OCI-LY1 (cell line): ENCODE measurements around the gene AASS.

Experiments used
- H2AFZ ChIP-seq: fragments of 200-600 bp; sonication (generic), shearing (Covaris generic); 2 replicates; pipeline ENCODE4 v1.6.0; 2014; ENCODE audit warnings: antibody characterized with exemption, mild to moderate bottlenecking, low read length
- H3F3A ChIP-seq: fragments of 200-600 bp; sonication (generic), shearing (Covaris generic); 2 replicates; pipeline ENCODE4 v1.6.0; 2014; ENCODE audit warnings: mild to moderate bottlenecking, antibody characterized with exemption, low read length, moderate library complexity; ENCODE audit not compliant: insufficient read depth
- H3K27ac ChIP-seq: fragments of 200-600 bp; sonication (generic); 2 replicates; pipeline ENCODE4 v1.5.1; 2014; ENCODE audit warnings: low read length, mixed run types, mild to moderate bottlenecking, low read depth; ENCODE audit not compliant: poor library complexity, severe bottlenecking
- H3K27me3 ChIP-seq: fragments of 200-600 bp; sonication (generic); 2 replicates; pipeline ENCODE4 v1.6.0; 2014; ENCODE audit warnings: antibody characterized with exemption, mild to moderate bottlenecking, low read length, moderate library complexity; ENCODE audit not compliant: insufficient read depth
- H3K36me3 ChIP-seq: fragments of 200-600 bp; sonication (generic); 2 replicates; pipeline ENCODE4 v1.6.1; 2014; ENCODE audit warnings: mild to moderate bottlenecking, antibody characterized with exemption, low read length, moderate library complexity, mixed read lengths; ENCODE audit not compliant: insufficient read depth
- H3K4me1 ChIP-seq: fragments of 200-600 bp; sonication (generic); 2 replicates; pipeline ENCODE4 v1.5.1; 2014; ENCODE audit warnings: mild to moderate bottlenecking, low read length, moderate library complexity; ENCODE audit not compliant: insufficient read depth, severe bottlenecking
- H3K4me2 ChIP-seq: fragments of 200-600 bp; sonication (generic), shearing (Covaris generic); 2 replicates; pipeline ENCODE4 v1.6.1; 2014; ENCODE audit warnings: low read length
- H3K4me3 ChIP-seq: fragments of 200-600 bp; sonication (generic); 2 replicates; pipeline ENCODE4 v1.5.1; 2014; ENCODE audit warnings: low read length, low read depth, mild to moderate bottlenecking, mixed read lengths; ENCODE audit not compliant: poor library complexity, severe bottlenecking
- H3K79me2 ChIP-seq: fragments of 200-600 bp; shearing (Covaris generic); 2 replicates; pipeline ENCODE4 v1.6.1; 2016; ENCODE audit warnings: mixed run types, low read length, mixed read lengths; ENCODE audit not compliant: insufficient read depth
- H3K9ac ChIP-seq: fragments of 200-600 bp; sonication (generic), shearing (Covaris generic); 2 replicates; pipeline ENCODE4 v1.6.1; 2014; ENCODE audit warnings: mild to moderate bottlenecking, low read length, mixed read lengths
- H3K9me2 ChIP-seq: fragments of 200-600 bp; sonication (generic), shearing (Covaris generic); 2 replicates; pipeline ENCODE4 v1.6.1; 2014; ENCODE audit warnings: low read depth, mild to moderate bottlenecking, low read length, mixed read lengths
- H3K9me3 ChIP-seq: fragments of 200-600 bp; shearing (Covaris generic); 2 replicates; pipeline ENCODE4 v1.6.1; 2014; ENCODE audit warnings: low read length, mixed read lengths
- H4K20me1 ChIP-seq: fragments of 200-600 bp; sonication (generic), shearing (Covaris generic); 2 replicates; pipeline ENCODE4 v1.6.0; 2016; ENCODE audit warnings: mild to moderate bottlenecking, low read length; ENCODE audit not compliant: insufficient read depth
- CTCF ChIP-seq: fragments of 200-600 bp; sonication (generic), shearing (Covaris generic); IDR thresholded peaks from 2 replicates; pipeline ENCODE4 v1.5.1; 2017; ENCODE audit warnings: mild to moderate bottlenecking, antibody characterized with exemption, low read length, moderate library complexity, mixed read lengths
- EZH2 ChIP-seq: fragments of 200-600 bp; sonication (generic), shearing (Covaris generic); IDR thresholded peaks from 2 replicates; pipeline ENCODE4 v1.8.0; 2017; ENCODE audit warnings: borderline replicate concordance, mixed run types, mild to moderate bottlenecking, antibody characterized with exemption, low read length, moderate library complexity, mixed read lengths

Gene AASS

GRCh38 chr7:122094549-122094948, 49.5 kb downstream of the AASS start:
- Histone ChIP-seq H3K9ac (no peak overlapping the region), H3K4me3 (no peak overlapping the region), H3K9me2 (no peaks in the 10 kb centered on the region), H3K79me2 (no peaks in the 10 kb centered on the region), H3K4me1 (no peaks in the 10 kb centered on the region), H3K9me3 (no peaks in the 10 kb centered on the region), H3K36me3 (no peaks in the 10 kb centered on the region), H2AFZ (no peak overlapping the region), H3K27ac (no peak overlapping the region), H3F3A (no peaks in the 10 kb centered on the region), H4K20me1 (no peaks in the 10 kb centered on the region), H3K4me2 (no peak overlapping the region), H3K27me3 (no peaks in the 10 kb centered on the region)
- no peak for TF ChIP-seq CTCF

GRCh38 chr7:122092964-122093797, 50.9 kb downstream of the AASS start:
- Histone ChIP-seq H3K4me1 (no peaks in the 10 kb centered on the region), H3K36me3 (no peaks in the 10 kb centered on the region), H3F3A (no peaks in the 10 kb centered on the region), H4K20me1 (no peaks in the 10 kb centered on the region), H2AFZ (no peak overlapping the region), H3K4me3 (no peak overlapping the region), H3K27me3 (no peaks in the 10 kb centered on the region), H3K27ac (no peak overlapping the region), H3K9me3 (no peaks in the 10 kb centered on the region), H3K9me2 (no peaks in the 10 kb centered on the region), H3K4me2 (no peak overlapping the region), H3K79me2 (no peaks in the 10 kb centered on the region), H3K9ac (no peak overlapping the region)
- TF ChIP-seq CTCF (peak; percentile 98), EZH2 (no peak)

DNA sequence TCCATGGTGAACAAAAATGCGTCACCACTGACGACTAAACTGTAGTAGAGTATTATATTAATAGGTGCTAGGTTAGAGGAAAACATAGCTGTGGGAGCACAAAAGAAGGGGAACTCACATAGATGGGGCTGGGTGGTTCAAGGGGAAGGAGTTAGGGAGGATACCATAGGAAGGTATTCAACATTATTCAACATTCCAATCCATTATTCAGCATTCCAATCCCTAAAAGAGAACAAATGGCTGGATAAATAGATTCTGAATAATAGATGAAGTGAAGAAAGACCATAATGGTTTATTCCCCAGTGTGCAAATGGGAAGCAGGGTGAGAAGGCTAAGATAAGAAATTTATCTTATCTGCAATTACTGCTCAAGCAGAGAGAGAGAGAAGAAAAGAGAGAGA, 61.4 kb downstream of the AASS start:
- no peaks in the 10 kb centered on the region for H3K27me3 ChIP-seq

More for the DNA sequence above, 61.4 kb downstream of the AASS start:
- no peak overlapping the region for H3K4me3 ChIP-seq
- H3K36me3 ChIP-seq: no peaks in the 10 kb centered on the region
- no peaks in the 10 kb centered on the region for H3F3A ChIP-seq
- H3K4me1 ChIP-seq: no peaks in the 10 kb centered on the region
- no peaks in the 10 kb centered on the region for H3K9me3 ChIP-seq
- no peak overlapping the region for H3K27ac ChIP-seq
- no peaks in the 10 kb centered on the region for H3K79me2 ChIP-seq
- H3K9me2 ChIP-seq: no peaks in the 10 kb centered on the region
- H4K20me1 ChIP-seq: no peaks in the 10 kb centered on the region
- no peak overlapping the region for H3K4me2 ChIP-seq
- TF ChIP-seq CTCF (no peak), EZH2 (no peak)
- no peak overlapping the region for H2AFZ ChIP-seq
- no peak overlapping the region for H3K9ac ChIP-seq
